GM15510 (cell line): ENCODE results near the gene CXCL6.

Source experiments
- POLR2A ChIP-seq: IDR thresholded peaks from 3 replicates; pipeline ENCODE4 v1.6.1; 2011; ENCODE audit warnings: borderline replicate concordance; ENCODE audit not compliant: insufficient read length; ENCODE audit errors: extremely low read depth

CXCL6 gene

DNA sequence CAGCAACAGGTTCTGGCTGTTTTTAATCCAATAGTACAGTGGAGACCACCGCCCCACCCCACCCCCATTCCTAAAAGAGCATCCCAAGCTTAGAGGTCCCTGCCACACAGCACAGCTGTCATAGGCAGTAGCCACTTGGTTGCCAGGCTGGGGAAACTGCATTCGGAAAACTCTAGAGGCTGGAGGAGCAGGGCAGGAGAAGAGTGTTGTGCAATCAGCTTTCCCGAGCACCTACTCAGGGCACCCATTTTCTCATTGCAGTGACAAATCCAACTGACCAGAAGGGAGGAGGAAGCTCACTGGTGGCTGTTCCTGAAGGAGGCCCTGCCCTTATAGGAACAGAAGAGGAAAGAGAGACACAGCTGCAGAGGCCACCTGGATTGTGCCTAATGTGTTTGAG lies 33.8 kb downstream of the CXCL6 start:
- TF ChIP-seq POLR2A: no peak

DNA sequence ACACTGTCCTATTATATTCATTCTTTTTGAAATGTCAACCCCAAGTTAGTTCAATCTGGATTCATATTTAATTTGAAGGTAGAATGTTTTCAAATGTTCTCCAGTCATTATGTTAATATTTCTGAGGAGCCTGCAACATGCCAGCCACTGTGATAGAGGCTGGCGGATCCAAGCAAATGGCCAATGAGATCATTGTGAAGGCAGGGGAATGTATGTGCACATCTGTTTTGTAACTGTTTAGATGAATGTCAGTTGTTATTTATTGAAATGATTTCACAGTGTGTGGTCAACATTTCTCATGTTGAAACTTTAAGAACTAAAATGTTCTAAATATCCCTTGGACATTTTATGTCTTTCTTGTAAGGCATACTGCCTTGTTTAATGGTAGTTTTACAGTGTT lies 34.3 kb downstream of the CXCL6 start:
- TF ChIP-seq POLR2A: no peak

DNA sequence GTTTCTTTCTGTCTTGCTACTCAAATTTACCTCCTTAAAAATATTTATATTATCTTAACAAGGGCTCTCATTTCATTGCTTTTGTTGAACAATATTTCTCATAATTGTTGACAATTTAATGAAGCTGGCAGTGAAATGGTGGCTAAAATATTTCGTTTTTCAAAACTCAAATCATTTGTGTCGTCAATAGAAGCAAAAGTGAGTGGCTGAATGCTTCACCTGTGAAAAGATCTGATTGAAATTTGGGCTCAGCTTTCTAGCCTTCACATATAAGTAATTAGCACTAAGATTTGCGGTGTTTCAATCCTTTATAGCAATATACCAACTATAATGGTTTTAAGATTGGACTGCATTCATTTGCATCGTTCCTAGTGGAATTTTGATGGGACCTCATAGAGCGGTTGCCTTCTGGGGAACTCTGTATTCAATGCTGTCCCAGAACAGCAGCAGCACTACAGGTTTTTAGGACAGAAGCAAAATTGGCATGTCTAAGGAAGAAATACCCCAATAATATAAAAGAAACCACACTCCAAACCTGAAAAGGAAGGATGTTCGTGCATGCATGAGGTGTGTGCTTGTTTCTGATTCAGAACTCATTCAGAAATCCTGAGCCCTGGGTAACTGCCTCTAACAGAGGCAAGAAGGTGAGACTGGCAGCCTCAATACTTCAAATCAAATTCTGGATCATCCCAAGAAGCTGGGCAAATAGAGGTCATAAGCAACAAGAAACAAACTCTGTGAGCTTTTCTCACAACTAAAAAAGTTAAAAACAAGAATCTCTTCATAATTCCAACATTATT lies 35.2 kb downstream of the CXCL6 start:
- TF ChIP-seq POLR2A: no peak

DNA sequence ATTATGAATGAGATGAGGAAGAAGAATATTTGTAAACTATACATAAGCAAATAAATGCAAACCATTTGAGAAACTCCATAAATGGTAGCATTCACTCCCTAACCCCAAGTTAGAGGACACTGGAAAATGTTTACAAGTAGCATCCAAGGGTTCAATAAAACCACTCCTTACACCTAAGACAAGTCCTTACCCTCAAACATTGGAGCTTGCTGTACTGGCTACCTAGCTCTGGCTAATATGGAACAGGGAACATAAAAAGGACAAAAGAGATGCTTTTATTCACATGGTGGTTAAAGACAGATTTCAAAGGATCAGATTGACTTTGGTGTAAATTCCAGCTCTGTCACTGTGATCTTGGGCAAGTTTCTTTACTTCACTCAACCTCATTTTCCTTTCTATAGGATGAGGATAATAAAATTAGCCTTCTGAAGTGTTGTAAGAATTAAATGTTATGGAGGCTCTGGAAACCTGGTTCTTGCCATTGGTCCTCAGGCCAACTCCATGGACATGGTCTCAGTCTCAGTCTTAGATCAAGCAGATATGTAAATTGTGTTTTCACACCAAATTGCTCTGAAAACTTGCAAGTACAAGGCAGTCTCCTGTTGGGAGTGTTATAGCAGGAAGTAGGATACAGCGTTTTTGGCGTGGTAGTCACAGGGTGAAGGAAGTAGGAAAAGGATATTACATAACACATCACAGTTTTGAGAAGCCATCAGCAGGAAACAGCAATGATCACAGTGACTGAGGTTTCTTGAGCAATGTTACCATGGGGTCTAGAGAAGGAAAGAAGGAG lies 36.0 kb downstream of the CXCL6 start:
- TF ChIP-seq POLR2A: no peak

DNA sequence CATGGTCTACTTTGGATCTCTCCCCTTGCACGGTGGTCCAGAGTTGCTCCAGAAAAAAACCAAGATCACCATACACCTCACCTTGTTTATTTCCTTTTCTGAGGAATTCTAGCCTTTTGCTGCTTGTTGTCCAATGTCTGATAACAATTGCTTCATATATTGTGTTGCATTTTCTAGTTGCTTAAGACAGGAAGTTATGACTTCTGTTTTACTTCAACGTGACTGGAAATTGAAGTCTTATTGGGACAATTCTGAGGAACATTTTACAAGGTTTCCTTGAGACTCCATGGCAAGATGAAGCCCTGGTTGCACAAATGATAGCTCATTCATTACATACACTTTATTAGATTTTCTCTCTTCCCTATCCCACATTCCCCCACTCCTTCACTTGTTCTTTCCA lies 37.9 kb downstream of the CXCL6 start:
- TF ChIP-seq POLR2A: no peak

DNA sequence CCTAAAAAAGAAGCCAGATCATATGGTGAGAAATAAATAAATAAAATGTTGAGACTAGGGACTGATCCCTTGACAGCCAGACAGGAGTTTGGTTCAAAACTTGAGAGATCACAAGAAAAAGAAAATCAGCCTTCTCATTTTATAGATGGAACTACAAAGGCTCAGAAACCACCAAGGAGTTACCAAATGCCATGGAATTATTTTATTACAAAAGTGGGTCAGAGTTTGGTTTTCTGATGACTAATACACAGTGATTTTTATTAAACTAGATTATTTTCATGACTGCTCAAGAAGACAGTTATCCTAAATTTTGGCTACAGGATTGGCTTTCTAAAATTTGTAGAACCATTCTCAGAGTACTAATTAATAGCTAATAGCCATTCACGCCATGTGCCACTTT lies 38.9 kb downstream of the CXCL6 start:
- no peak for TF ChIP-seq POLR2A

DNA sequence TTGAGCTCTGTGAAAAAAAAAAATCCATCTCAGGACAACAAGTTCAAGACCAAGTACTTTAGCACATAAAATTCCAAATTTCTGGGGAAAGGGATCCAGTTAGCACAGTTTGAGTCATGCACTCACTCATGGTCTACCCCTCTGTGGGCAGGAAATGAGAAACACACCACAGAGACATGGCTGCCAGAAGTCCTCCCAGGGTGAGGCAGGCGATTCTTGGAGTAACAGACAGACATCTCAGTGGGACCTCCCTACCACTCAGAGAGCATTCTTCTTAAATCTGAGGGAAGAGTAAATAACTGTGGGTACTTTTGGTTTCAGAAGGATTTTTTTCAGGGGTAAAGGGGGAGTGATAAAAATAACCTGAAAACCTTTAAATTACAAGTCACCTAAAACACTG lies 46.8 kb downstream of the CXCL6 start:
- no peak for TF ChIP-seq POLR2A

DNA sequence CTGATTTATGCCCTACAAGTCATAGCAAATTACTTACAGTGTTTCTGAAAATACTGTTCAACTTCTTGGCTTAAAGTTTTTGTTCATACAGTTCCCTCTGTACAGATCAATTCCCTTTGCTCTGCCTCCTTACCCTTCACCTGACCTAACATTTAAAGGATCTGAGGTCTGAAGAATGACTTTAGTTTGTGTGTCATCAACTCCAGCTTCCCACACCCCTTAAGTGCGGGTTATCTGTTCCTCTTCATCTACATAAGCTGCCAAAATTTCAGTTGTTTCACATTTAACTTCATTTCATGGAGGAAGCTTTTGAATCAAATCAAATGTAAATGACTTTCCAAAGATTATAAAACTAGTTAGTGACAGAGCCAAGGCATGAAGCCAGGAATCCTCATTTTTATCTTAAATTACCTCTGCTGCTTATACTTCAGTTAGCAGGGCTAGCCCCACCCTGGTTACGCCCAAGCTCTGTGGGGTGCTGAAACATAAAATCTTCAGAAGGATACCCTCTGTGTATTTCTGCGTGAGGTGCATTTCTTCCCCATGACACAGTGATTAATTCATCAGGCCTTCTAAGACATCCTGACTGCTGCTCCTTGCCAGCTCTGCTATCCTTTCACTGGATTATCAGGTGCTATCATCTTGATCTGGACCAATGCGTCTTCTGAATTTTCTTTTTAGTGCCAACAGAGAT lies 49.2 kb downstream of the CXCL6 start:
- no peak for TF ChIP-seq POLR2A
